GM18526 (cell line): ENCODE results near the gene CSRP2.

Experiments
- POLR2A ChIP-seq: IDR thresholded peaks from 3 replicates; pipeline ENCODE4 v1.6.1; 2011; ENCODE audit not compliant: insufficient read length; ENCODE audit errors: extremely low read depth

The CSRP2 gene

DNA sequence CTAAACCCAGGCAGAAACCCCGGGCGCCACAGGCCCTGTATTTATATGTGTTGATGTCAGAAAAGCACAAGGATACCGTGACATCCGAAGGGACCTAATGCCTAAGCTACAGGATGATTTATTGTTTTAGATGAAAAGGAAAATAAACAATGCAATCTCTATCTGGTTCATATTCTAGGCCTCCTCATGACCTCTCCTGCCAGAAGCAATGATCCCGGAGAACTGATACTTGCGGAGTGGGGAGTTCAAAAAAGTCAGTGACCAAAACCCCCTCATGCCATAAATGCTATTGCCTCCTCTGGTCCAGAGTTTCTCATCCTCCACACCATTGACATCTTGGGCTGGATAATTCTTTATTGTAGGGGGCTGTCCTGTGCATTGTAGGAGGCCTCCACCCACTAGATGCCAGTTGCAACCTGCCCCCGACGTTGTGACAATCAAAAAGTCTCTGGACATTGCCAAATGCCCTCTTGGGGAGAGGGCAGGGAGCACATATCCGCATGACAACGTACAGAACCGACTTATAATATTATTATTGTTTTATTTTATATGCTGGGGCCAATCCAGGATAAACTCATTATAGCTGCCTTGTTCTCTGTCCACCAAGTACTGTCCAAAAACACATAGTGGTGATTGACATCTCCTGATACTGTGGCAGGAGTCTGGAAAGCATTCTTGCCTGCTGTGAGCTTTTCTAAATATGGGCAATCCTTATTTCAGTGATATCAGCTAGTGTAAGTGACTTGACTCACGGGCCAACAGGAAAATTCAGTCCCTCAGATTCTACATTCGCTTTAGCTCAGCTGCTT is 1.1 kb upstream of the CSRP2 start:
- TF ChIP-seq POLR2A = no peak

DNA sequence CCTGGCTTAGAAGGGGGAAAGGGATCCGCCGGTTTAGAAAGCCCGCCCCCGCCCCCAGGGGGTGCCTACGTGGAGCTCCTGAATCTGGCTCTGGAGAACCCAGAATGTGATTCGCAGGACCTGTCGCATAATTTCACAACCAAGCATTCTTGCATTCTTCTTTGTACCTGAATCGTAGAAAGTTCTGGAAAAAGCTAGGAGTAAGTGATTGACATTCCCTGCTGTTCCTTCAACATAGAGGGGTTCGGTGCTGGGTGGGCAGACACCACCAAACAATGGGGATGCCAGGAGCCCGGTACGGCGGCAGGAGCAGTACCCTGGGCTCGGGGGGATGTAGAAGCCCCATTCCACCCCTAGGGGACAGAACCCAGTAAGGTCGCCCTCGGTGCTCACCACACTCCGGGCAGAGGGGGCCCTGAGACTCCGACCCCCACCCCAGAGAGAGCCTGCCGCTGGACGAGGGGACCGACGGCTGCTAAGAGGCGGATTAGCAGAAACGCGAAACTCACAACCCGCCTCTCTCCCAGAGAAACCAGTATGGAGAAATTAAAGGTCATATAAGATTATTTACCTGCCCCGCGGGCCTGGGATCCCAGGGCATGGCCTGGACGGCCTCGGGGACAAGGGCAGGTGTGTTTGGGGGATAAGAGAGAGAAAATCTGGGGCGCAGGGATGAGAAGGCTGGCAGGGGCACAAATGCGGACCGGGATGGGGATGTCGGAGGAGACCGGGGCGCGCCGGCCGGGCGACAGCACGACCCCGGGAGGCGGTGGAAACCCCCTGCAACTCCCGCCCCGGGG is 520 bp downstream of the CSRP2 start:
- no peak for TF ChIP-seq POLR2A

DNA sequence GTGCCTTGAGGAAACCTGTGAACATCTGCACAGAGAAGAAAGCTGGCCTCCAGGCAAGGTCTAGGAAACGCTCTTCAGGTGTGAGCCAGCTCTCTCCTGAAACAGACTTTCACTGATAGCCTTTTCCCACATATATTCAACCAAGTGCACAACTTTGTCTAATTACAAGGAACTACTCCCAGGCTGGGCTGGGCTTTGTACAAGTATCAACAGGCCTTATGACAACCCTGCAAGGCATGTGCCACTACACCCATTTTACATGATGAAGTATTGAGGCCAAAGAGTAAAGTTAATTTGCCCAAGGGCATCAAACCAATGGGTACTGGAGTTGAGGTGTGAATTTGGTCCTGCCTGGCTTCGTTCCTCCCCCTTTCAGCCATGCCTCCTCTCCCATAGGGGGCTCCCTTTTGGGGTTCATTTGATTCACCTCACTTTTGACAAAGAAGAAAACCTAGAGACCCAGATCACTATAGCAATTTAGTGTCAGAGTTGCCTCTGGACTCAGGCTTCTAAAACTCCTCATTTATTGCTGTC is 2.1 kb downstream of the CSRP2 start:
- no peak for TF ChIP-seq POLR2A

DNA sequence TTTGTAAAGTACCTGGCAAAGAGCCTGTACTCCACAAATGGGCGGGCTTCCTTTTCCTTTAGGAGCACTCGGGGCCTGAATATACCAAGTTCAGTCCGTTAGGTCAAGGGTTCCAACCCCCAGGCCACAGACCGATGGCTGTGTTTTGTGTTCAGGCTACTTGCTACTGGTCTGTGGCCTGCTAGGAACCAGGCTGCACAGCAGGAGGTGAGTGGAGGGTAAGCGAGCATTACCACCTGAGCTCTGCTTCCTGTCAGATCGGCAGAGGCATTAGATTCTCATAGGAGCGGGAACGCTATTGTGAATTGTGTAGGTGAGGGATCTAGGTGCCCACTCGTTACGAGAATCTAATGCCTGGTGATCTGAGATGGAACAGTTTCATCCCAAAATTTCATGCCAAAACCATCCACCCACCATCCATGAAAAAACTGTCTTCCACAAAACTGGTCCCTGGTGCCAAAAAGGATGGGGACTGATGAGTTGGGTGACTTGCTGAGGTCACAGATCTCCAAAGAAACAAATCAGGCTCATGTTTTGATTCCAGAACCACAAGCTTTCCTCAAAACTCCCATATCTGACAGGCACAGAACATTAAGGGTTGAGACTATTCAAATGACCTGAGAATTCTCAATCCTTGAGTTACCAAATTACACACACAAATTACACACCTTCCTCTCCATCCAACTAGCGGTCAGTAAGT is 4.2 kb downstream of the CSRP2 start:
- TF ChIP-seq POLR2A = no peak

DNA sequence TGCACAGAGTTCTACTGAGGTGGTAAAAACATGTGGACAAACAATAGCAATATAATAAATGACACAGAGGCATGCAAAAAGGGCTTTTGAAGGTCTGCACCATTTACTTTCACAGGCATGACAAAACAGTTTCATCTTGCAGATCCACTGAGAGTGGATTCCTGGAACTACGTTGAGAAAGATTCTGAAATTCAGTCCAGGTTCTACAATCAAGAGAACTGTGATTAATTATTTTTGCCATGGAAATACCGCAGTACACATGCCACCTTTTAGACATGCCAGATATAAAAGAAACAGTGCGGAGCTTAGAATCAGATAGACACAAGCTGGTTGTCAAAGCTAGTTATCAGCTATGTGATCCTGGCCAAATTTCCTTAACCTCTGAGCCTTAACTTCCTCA is 4.8 kb downstream of the CSRP2 start:
- no peak for TF ChIP-seq POLR2A

DNA sequence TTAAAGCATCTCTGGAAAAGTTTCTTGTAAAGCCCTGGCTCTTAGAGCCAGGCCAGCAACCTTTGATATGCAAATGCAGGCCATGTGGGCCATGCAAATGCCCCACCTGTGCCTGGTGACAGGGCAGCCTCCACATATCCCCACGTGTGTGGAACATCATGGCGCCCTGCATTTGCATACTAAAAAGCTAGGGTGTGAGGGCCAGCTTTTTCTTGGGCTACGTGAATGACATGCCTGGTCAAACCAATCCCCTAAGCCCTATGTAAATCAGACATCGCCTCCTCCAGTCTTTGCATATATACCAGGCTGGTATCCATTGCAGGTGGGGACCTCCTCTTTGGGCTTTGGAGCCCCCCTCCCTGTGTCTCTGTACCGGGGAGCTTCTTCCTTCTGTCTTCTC is 6.4 kb downstream of the CSRP2 start:
- TF ChIP-seq POLR2A = no peak

DNA sequence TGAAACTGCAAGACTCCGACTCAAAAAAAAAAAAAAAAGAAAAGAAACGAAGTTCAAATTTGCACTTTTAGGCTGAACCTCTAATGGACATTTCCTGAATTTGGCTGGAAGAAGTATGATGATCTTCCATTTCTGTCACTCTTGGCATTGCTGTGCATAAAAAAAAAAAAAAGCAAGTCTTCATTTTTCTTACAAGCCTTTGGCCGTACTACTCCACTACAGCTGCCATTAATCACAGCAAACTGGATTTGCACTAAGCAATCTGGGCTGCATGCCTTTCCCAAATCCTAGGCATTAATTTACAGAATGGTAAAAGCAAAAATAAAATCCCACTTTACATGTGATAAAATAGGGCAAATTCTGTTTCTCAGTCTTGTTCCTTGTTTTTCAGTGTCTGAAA is 7.1 kb downstream of the CSRP2 start:
- TF ChIP-seq POLR2A = no peak

DNA sequence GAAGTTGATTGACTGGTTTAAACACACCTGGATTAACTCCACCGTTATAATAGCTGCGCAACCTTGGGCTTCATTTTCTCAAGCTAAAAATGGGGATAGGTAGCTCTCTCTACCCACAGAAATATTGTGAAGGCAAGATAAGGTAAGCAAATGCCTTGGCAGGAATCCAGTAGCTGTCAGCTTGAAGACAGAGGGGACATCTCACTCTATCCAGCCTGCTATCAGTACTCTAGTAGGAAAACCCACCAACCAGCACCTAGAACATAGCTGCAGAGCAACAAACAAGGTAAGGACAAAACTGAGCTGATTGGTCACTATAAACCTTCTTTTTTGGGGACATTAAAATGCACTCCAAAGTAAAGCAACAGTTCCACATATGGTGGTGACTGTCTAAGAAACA is 7.7 kb downstream of the CSRP2 start:
- no peak for TF ChIP-seq POLR2A

DNA sequence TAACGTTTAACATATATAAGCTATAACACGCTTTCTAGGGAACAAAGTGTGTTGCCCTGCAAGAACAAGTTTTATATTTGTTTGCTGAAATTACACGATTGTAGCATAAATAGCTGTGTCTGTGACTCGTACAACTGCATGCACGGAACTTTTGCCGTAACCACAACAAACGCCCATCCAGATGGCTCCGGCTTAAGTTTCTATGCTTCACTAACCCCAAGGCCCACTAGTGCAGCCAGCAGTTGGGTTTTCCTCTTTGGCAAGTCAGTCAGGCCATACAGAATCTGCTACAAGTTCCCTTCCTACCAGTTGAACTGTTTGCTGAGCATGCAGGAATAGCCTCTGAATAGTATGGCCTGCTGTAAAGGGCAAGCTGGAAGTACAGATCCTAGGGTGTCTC is 12.1 kb downstream of the CSRP2 start:
- no peak for TF ChIP-seq POLR2A

DNA sequence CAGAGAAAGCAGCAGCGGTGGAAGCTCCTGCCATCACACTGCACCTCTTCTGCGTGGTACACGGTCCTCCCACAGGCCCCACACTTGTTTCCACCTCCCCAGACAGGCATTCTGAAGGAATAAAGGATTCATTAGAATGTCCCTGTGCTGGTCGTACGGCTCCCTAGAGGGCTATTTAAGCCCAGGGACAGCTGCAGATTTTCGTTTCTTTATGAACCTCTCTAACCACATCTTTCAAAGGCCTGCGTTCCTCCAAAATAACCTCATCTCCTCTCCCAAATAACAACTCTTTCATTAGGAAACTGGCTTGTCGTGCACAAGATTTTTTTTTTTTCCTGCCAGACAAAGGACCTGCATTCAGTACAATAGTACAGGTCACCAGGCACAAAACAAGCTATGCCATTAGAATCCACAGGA is 12.7 kb downstream of the CSRP2 start:
- no peak for TF ChIP-seq POLR2A

DNA sequence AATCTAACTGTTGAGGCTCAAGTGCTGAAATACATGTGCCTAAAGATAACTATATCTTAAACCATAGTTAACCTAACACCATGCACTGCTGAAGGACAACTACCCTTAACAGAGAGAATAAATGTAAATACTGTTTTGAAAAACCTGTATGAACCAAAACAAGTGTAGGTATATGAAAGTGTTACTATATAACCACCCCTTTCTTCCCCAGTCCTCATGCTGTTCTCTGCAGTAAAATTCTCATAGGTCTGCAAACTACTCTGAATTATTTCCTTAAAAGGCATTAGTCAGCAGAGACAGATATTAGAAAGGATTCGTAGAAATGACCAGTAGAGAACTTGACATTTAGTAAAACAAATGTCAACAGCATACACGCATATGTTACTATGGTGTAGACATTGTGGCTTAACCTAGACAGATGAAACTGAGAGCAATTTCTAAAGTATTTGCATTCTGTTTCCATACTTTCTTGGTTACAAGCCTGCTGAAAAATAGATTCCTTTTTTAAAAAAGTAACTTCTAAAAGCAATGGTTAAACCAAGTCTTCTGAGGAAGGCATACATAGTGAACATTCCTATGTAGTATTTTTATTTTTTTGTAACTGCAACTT is 13.9 kb downstream of the CSRP2 start:
- TF ChIP-seq POLR2A = no peak

DNA sequence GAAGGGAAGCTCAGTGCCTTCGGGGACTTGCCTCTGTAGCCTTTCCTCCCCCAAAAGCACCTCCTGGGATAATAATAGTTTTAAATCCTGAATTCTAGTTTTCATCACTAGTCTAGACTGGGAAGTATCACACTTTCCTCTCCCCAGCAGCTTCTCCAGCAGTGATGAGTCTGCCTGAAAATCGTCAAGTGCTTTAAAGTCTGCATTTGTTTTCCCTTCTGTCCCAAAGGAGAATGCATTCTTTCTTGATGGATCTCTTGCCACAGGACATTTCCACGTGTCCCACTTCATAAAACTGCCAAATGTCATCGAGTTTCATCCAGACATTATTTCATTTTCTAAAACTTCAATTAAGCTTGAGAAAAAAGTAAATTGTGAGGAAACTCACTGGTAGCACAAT is 15.0 kb downstream of the CSRP2 start:
- TF ChIP-seq POLR2A = no peak

DNA sequence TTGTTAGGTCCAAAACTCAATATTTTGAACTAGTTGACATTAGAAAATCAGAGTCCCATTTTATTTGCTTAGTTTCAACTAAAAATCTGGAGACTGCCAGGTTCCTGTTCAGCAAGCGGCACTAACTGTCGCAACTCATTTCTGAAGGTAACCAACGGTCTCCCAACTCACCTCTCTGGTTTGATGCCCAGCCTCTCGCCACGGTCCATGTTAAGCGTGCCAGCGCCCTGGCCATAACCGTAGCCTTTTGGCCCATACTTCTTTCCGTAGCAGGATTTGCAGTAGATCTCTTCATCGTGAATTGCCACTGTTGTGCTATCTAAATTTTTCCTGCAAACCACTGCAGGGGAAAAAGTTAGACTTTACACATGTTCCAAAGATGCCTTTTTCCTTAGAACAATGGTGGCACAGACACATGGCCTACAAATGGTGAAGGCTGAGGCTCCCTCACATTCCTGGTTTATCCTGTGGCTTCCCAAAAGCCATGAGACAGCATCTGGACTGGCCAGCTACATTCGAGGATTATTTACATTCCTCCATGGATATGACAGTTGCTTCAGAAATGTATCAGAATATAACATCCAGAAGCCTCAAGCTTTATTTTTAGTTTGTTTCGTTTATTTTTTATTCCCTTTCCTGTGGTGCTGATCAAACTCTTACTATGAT is 15.7 kb downstream of the CSRP2 start:
- no peak for TF ChIP-seq POLR2A

DNA sequence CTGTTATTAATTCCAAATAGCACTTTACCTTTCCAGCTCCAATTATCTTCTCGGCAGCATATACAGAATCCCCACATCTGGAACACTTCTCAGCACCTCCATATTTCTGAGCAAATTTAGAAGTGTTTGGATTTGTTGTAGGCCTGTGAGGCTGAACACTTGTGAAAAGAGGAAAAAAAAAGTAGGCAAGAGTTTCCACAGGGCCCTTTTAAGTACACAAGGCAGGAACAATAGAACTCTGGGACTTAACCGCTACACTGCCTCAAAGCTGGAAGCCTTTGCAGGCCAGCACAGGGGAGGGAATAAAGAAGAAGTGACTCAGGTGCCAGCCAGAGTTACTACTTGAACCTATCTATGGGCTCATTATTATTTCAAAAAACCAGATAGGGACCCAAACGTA is 18.6 kb downstream of the CSRP2 start:
- TF ChIP-seq POLR2A = no peak

DNA sequence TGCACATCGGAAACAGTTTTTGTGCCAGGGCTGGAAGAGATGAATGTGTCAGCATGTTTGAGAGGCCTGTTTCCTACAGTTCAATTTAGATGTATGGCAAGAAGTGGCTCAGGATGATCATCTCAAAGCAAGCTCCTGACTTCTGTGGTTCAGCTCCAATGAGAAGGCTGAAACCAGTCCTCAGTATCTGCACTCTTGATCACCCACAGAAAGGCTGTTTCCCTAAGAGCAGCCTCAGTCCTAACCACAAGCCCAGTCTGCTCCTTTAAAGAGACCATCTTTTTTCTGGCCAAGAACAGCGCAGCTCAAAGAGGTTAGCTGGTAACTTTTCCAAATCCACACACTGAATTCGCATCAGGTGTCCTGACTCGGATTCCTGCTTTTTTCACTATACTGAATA is 19.2 kb downstream of the CSRP2 start:
- TF ChIP-seq POLR2A = no peak
